Naive thymus-derived CD4-positive, alpha-beta T cell (primary cell): Measurements from ENCODE around the gene LY6G5B. TPM values are rescaled to one million over a fixed set of nuclear protein-coding genes. Genes with fewer than 3 reads are reported as not detected.

Experiments
- ATAC-seq: fragments of 150-1000 bp; cut with Tn5 transposase; 2 replicates; pipeline ENCODE4 v1.10.0; 2021; ENCODE audit warnings: mild to moderate bottlenecking, moderate library complexity
- CTCF ChIA-PET: fragments of 350-600 bp; sonication (Branson Sonifier 250); formaldehyde crosslinking; loops from one replicate; lab custom pipeline; 2021; ENCODE audit warnings: antibody characterized with exemption; lab: Charles Lee
- POLR2A ChIA-PET: fragments of 350-600 bp; sonication (Branson Sonifier 250); formaldehyde crosslinking; loops from one replicate; lab custom pipeline; 2021; ENCODE audit warnings: antibody characterized with exemption, inconsistent platforms; lab: Charles Lee
- DNase-seq, 9 donors: peaks; one replicate each; pipeline versions ENCODE4 v3.0.0 to v3.0.0-alpha.2; 2020 to 2022; ENCODE audit warnings: mixed read lengths in 1 of 9
- H3K27ac ChIP-seq: one replicate; pipeline ENCODE4 v1.7.0; 2013; ENCODE audit warnings: mild to moderate bottlenecking, low read depth, low read length, moderate library complexity
- H3K27me3 ChIP-seq, 2 donors: one replicate each; pipeline ENCODE4 v1.7.0; 2013; ENCODE audit warnings: low read length in 2 of 2, mild to moderate bottlenecking in 2 of 2, moderate library complexity in 2 of 2; ENCODE audit not compliant: control insufficient read depth in 2 of 2, insufficient read depth in 2 of 2
- H3K36me3 ChIP-seq, 3 experiments: 1 replicate in 2 of 3; 2 replicates in 1 of 3; pipeline ENCODE4 v1.7.0; 2013; ENCODE audit warnings: low read length in 3 of 3, mild to moderate bottlenecking in 3 of 3, moderate library complexity in 1 of 3; ENCODE audit not compliant: insufficient read depth in 3 of 3, control insufficient read depth in 2 of 3
- H3K4me1 ChIP-seq, 2 donors: one replicate each; pipeline ENCODE4 v1.7.0; 2013; ENCODE audit warnings: low read length in 2 of 2, mild to moderate bottlenecking in 2 of 2, moderate library complexity in 1 of 2; ENCODE audit not compliant: control insufficient read depth in 2 of 2, insufficient read depth in 2 of 2
- H3K4me3 ChIP-seq: 2 replicates; pipeline ENCODE4 v1.7.0; 2013; ENCODE audit warnings: mild to moderate bottlenecking, low read length
- H3K9me3 ChIP-seq, 3 experiments: 1 replicate in 2 of 3; 2 replicates in 1 of 3; pipeline ENCODE4 v1.7.0; 2013; ENCODE audit warnings: low read length in 3 of 3; ENCODE audit not compliant: control insufficient read depth in 2 of 3
- H3K27ac Mint-ChIP-seq, 9 donors: one replicate each; pipeline ENCODE4 v1.8.0; 2020 to 2022; ENCODE audit warnings: mixed read lengths in 9 of 9, mild to moderate bottlenecking in 8 of 9, moderate library complexity in 5 of 9, inconsistent platforms in 2 of 9
- H3K27me3 Mint-ChIP-seq, 5 donors: one replicate each; pipeline ENCODE4 v1.8.0; 2021 to 2022; ENCODE audit warnings: mixed read lengths in 5 of 5, mild to moderate bottlenecking in 1 of 5
- H3K36me3 Mint-ChIP-seq, 5 donors: one replicate each; pipeline ENCODE4 v1.8.0; 2020 to 2022; ENCODE audit warnings: mixed read lengths in 5 of 5, mild to moderate bottlenecking in 3 of 5, inconsistent platforms in 1 of 5
- H3K4me1 Mint-ChIP-seq, 7 donors: one replicate each; pipeline ENCODE4 v1.8.0; 2020 to 2022; ENCODE audit warnings: mixed read lengths in 7 of 7, mild to moderate bottlenecking in 3 of 7, inconsistent platforms in 1 of 7
- H3K4me3 Mint-ChIP-seq, 10 donors: one replicate each; pipeline ENCODE4 v1.8.0; 2020 to 2022; ENCODE audit warnings: mild to moderate bottlenecking in 10 of 10, mixed read lengths in 10 of 10, moderate library complexity in 6 of 10, inconsistent platforms in 2 of 10
- H3K9me3 Mint-ChIP-seq, 11 donors: one replicate each; pipeline ENCODE4 v1.8.0; 2020 to 2022; ENCODE audit warnings: mixed read lengths in 11 of 11, mild to moderate bottlenecking in 4 of 11, inconsistent platforms in 1 of 11, moderate library complexity in 1 of 11
- intact Hi-C, 2 donors: fragments of 100-400 bp; cut with micrococcal nuclease; formaldehyde crosslinking; loops; one replicate each; pipeline ENCODE4 v1.15.1; 2023
- polyA plus RNA-seq, 2 donors: library from polyadenylated mRNA; unstranded; fragments of 300-500 nt; fragmentation: Illumina TruSeq; gene quantifications; one replicate each; pipeline ENCODE4 v1.2.3, GENCODE V29; 2021
- total RNA-seq, 6 experiments: library from RNA in 5 of 6; stranded (reverse) in 5 of 6; gene quantifications; 1 replicate in 5 of 6; 2 replicates in 1 of 6; pipeline ENCODE4 v1.2.3 and lab custom pipeline; 2021 to 2026

Gene LY6G5B
- total and polyA plus RNA-seq, 7 experiments from 2014 or later, result 27.7 to 51.0 (median 42.9) TPM; not detected in 2

GRCh38 chr6:31689249-31690110, 19.7 kb downstream of the LY6G5B start:
- ChIA-PET CTCF (no interaction called here), POLR2A (interaction anchor here (0.9 to 1.3 kb wide), 2 partner anchors 9 to 173 kb away, joined by 3 to 4 read pairs; partner anchors contain the start of gene LY6G5C)
- H3K36me3 Mint-ChIP-seq, result peaks cover 0 to 31% (median 10%) of the 10 kb centered on the region in 5 donors
- Histone ChIP-seq H3K36me3 (peaks cover 0 to 81% (median 23%) of the 10 kb centered on the region in 3 experiments), H3K4me1 (no peaks in the 10 kb centered on the region), H3K9me3 (no peaks in the 10 kb centered on the region), H3K27ac (no peak overlapping the region), H3K4me3 (no peak overlapping the region), H3K27me3 (no peaks in the 10 kb centered on the region)
- H3K4me1 Mint-ChIP-seq, result peaks cover 0 to 6% (median 0%) of the 10 kb centered on the region in 7 donors
- no peaks in the 10 kb centered on the region for H3K9me3 Mint-ChIP-seq
- intact Hi-C loops, result no loop called here
- DNase-seq, result no peak
- peak overlapping the region in 4 of 9 donors; percentile 14 to 55 (median 27) for H3K27ac Mint-ChIP-seq
- no peak for ATAC-seq
- H3K4me3 Mint-ChIP-seq, result no peak overlapping the region
- no peaks in the 10 kb centered on the region for H3K27me3 Mint-ChIP-seq

DNA sequence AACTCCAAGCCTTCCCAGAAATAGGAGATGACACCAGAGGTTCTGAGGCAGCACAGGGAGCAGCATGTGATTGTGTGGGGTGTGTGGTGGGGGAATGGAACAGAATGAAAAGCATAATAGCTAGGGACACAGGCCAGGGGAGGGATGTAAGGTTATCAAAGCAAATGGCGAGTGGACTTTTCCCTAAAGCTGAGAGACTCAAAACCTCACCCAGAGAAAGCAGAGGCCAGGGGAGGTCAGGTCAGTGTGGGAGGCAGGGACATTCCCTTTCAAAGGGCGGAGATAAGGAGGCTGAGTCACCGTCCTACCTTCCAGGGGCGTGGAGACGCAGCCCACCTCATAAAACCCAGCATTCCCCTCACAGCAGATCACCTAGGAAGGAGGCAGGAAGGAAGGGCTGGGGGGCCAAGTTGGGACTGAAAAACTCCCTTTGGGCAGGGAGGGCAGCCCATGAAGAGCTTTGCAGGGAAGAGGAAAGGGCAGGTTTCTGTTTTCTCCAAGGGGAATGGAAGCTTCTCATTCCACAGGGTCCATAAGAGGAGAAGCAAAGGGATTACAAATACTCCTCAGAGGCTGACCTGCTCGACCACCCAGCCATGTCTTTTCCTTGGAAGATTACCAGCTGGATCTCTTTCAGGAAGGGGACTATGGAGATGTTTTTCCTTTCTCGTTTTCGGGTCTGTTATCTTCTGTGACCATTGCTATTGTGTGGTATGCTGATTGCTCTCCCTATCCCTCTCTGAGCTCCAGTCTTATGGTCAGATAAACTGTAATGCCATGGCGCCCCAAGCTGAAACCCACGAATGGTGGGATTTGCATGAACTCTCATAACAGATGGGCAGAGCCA, 20.7 kb downstream of the LY6G5B start:
- ATAC-seq (no peak), DNase-seq (no peak)
- H3K9me3 ChIP-seq, result no peaks in the 10 kb centered on the region
- intact Hi-C loops, result no loop called here
- H3K9me3 Mint-ChIP-seq, result no peaks in the 10 kb centered on the region
- ChIA-PET CTCF (interaction anchor here (0.9 kb wide), 1 partner anchor 173 kb away, joined by 3 read pairs; no protein-coding TSS in a partner anchor), POLR2A (interaction anchor here (0.9 to 1.3 kb wide), 4 partner anchors 9 to 173 kb away, joined by 3 to 5 read pairs (median 4); partner anchors contain the start of genes ABHD16A and LY6G5C)
- no peak overlapping the region for H3K4me3 Mint-ChIP-seq
- H3K4me1 ChIP-seq, result no peaks in the 10 kb centered on the region
- H3K4me3 ChIP-seq, result no peak overlapping the region
- no peaks in the 10 kb centered on the region for H3K27me3 ChIP-seq
- H3K27ac ChIP-seq, result no peak overlapping the region
- peak overlapping the region in 2 of 9 donors; percentile 32 to 59 for H3K27ac Mint-ChIP-seq
- H3K36me3 ChIP-seq, result peaks cover 8 to 90% (median 23%) of the 10 kb centered on the region in 3 experiments
- peaks cover 0 to 6% (median 0%) of the 10 kb centered on the region in 7 donors for H3K4me1 Mint-ChIP-seq
- H3K36me3 Mint-ChIP-seq, result peaks cover 0 to 31% (median 10%) of the 10 kb centered on the region in 5 donors
- H3K27me3 Mint-ChIP-seq, result no peaks in the 10 kb centered on the region

- no peaks in the 10 kb centered on the region for H3K27me3 Mint-ChIP-seq
- no peak overlapping the region for H3K4me3 Mint-ChIP-seq
- Histone ChIP-seq H3K27me3 (no peaks in the 10 kb centered on the region), H3K4me1 (no peaks in the 10 kb centered on the region), H3K27ac (no peak overlapping the region), H3K36me3 (peaks cover 8 to 87% (median 23%) of the 10 kb centered on the region in 3 experiments), H3K4me3 (no peak overlapping the region), H3K9me3 (no peaks in the 10 kb centered on the region)
- no peak for DNase-seq
- peaks cover 0 to 6% (median 0%) of the 10 kb centered on the region in 7 donors for H3K4me1 Mint-ChIP-seq
- peaks cover 0 to 30% (median 9%) of the 10 kb centered on the region in 5 donors for H3K36me3 Mint-ChIP-seq
- no peak for ATAC-seq
- ChIA-PET POLR2A (interaction anchor here (0.9 to 1.0 kb wide), 2 partner anchors 9 to 12 kb away, joined by 3 to 5 read pairs; partner anchors contain the start of gene ABHD16A), CTCF (interaction anchor here (0.6 to 0.9 kb wide), 2 partner anchors 24 to 173 kb away, joined by 3 to 4 read pairs; partner anchors contain the start of gene LY6G6D)
- intact Hi-C loops, result no loop called here
- H3K9me3 Mint-ChIP-seq, result no peaks in the 10 kb centered on the region
- H3K27ac Mint-ChIP-seq, result no peak overlapping the region
Measured at GRCh38 chr6:31691078-31691463, 21.3 kb downstream of the LY6G5B start.

- no peaks in the 10 kb centered on the region for H3K27me3 Mint-ChIP-seq
- H3K4me1 Mint-ChIP-seq, result peaks cover 0 to 6% (median 0%) of the 10 kb centered on the region in 7 donors
- no peaks in the 10 kb centered on the region for H3K27me3 ChIP-seq
- H3K4me3 ChIP-seq, result no peak overlapping the region
- H3K4me3 Mint-ChIP-seq, result no peak overlapping the region
- H3K9me3 ChIP-seq, result no peaks in the 10 kb centered on the region
- no peaks in the 10 kb centered on the region for H3K9me3 Mint-ChIP-seq
- no peak overlapping the region for H3K27ac ChIP-seq
- ChIA-PET POLR2A (interaction anchor here (1.0 to 1.4 kb wide), 2 partner anchors 11 to 38 kb away, joined by 3 read pairs; partner anchors contain the start of gene ABHD16A), CTCF (interaction anchor here (0.6 kb wide), 1 partner anchor 23 kb away, joined by 4 read pairs; the partner anchor contains the start of gene LY6G6D)
- H3K4me1 ChIP-seq, result no peaks in the 10 kb centered on the region
- peaks cover 0 to 26% (median 5%) of the 10 kb centered on the region in 5 donors for H3K36me3 Mint-ChIP-seq
- peak overlapping the region in 1 of 9 donors; percentile 56 for H3K27ac Mint-ChIP-seq
- ATAC-seq, result no peak
- intact Hi-C loops, result no loop called here
- peaks cover 8 to 87% (median 27%) of the 10 kb centered on the region in 3 experiments for H3K36me3 ChIP-seq
- DNase-seq, result no peak
Measured at GRCh38 chr6:31691564-31692108, 21.9 kb downstream of the LY6G5B start.

GRCh38 chr6:31692353-31692752, 22.6 kb downstream of the LY6G5B start:
- Mint-ChIP-seq H3K27ac (peak overlapping the region in 1 of 9 donors; percentile 46), H3K27me3 (no peaks in the 10 kb centered on the region), H3K4me3 (no peak overlapping the region), H3K4me1 (peaks cover 0 to 7% (median 5%) of the 10 kb centered on the region in 7 donors), H3K9me3 (no peaks in the 10 kb centered on the region), H3K36me3 (peaks cover 3 to 32% (median 6%) of the 10 kb centered on the region in 5 donors)
- Histone ChIP-seq H3K36me3 (peaks cover 11 to 87% (median 22%) of the 10 kb centered on the region in 3 experiments), H3K4me1 (no peaks in the 10 kb centered on the region), H3K27ac (no peak overlapping the region), H3K4me3 (no peak overlapping the region), H3K9me3 (no peaks in the 10 kb centered on the region), H3K27me3 (no peaks in the 10 kb centered on the region)
- POLR2A ChIA-PET, result interaction anchor here (1.0 to 1.4 kb wide), 2 partner anchors 10 to 39 kb away, joined by 3 read pairs; partner anchors contain the start of gene ABHD16A
- intact Hi-C loops, result no loop called here
- CTCF ChIA-PET, result no interaction called here
- DNase-seq, result no peak
- ATAC-seq, result no peak
